IPS DF 6.9 (cell line): ENCODE results near the gene CALCOCO1.

Experiments used
- DNase-seq: peaks from one replicate; pipeline ENCODE4 v3.0.0-alpha.2; 2013; ENCODE audit warnings: low read depth, low spot score
- H3K27ac ChIP-seq: one replicate; pipeline ENCODE4 v1.5.1; 2013; ENCODE audit warnings: low read length, control low read depth
- H3K27me3 ChIP-seq: 2 replicates; pipeline ENCODE4 v1.6.1; 2013; ENCODE audit warnings: mild to moderate bottlenecking, low read length; ENCODE audit not compliant: control insufficient read depth, insufficient read depth
- H3K36me3 ChIP-seq: 2 replicates; pipeline ENCODE4 v1.6.1; 2013; ENCODE audit warnings: low read length; ENCODE audit not compliant: control insufficient read depth, insufficient read depth
- H3K4me1 ChIP-seq: 2 replicates; pipeline ENCODE4 v1.6.1; 2013; ENCODE audit warnings: low read length; ENCODE audit not compliant: control insufficient read depth, insufficient read depth
- H3K4me3 ChIP-seq: 2 replicates; pipeline ENCODE4 v1.5.1; 2013; ENCODE audit warnings: mild to moderate bottlenecking, low read length
- H3K9me3 ChIP-seq: 2 replicates; pipeline ENCODE4 v1.6.1; 2013; ENCODE audit warnings: low read length, inconsistent platforms; ENCODE audit not compliant: control insufficient read depth, insufficient read depth
- WGBS: extraction: QIAGEN DNeasy Blood & Tissue Kit; methylation state at CpG from one replicate; pipeline ENCODE4 v1.1.7; 2013; ENCODE audit warnings: mixed read lengths, missing lambda C conversion rate; ENCODE audit not compliant: insufficient read length, insufficient coverage; 5-methylcytosine and 5-hydroxymethylcytosine counted together

CALCOCO1 gene

GRCh38 chr12:53752192-53752601 lies 24.9 kb upstream of the CALCOCO1 start:
- peaks cover 12% of the 10 kb centered on the region; the same call in 1 of the 2 replicates for H3K4me1 ChIP-seq
- DNase-seq: no peak
- H3K9me3 ChIP-seq: no peaks in the 10 kb centered on the region
- peak overlapping the region; percentile 49; the same call in 1 of the 2 replicates for H3K4me3 ChIP-seq
- H3K27me3 ChIP-seq: peaks cover 67% of the 10 kb centered on the region
- H3K36me3 ChIP-seq: no peaks in the 10 kb centered on the region
- no CpG with 5 or more reads among the region's 13 CpGs for WGBS
- no peak overlapping the region for H3K27ac ChIP-seq

DNA sequence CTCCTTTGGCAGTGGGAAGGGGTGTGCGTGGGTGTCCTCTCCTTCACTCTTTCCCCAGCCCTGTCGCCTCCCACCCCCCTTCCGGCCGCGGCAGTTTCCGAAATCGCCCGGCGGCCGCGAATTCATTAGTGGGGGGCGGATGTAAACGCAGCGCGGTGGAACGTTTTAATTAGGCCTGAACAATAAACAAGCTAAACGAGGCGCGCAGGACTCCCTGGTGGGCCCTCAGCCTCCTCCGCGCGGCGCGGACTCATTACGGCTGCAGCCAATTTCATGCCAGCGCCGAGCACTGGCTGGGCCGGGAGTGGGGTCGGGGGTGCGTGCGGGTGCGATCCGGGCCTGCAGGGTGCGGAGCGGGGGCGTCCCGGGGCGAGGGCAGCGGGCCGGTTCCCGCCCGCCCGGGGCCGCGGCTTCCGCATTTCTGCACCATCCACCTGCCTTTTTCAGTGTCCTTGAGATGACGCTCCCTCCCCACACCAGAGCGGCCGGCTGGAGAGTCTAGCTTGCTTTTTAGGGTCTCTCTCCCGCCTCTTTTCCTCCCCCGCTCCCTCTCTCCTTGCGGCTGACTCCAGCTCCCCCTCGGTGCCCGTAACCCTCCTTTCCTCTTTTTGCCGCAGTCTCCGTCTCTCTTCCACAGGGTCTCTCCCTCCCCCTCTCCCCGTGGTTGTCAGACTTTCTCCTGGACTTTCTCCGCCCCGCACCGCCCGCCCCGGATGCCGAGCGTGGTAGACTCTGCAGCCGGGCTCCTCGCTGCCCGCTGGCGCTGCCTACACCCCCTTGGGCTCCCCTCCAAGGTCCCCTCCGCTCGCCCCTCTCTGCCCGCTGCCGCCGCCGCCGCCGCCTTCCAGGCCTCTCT lies 24.3 kb upstream of the CALCOCO1 start, which contains the start of gene CISTR:
Gene CISTR (minus strand): TSS at position 644 of the 856 bp plus-strand sequence.
- Histone ChIP-seq H3K27ac (no peak within 1 kb of the TSS), H3K9me3 (no peaks in the 10 kb centered on the region), H3K4me1 (peaks cover 12% of the 10 kb centered on the region; the same call in 1 of the 2 replicates), H3K36me3 (no peaks in the 10 kb centered on the region), H3K27me3 (peaks cover 69% of the 10 kb centered on the region), H3K4me3 (peak within 1 kb of the TSS; percentile 49; the same call in 1 of the 2 replicates)
- WGBS: no CpG with 5 or more reads among the region's 76 CpGs
- no peak for DNase-seq

DNA sequence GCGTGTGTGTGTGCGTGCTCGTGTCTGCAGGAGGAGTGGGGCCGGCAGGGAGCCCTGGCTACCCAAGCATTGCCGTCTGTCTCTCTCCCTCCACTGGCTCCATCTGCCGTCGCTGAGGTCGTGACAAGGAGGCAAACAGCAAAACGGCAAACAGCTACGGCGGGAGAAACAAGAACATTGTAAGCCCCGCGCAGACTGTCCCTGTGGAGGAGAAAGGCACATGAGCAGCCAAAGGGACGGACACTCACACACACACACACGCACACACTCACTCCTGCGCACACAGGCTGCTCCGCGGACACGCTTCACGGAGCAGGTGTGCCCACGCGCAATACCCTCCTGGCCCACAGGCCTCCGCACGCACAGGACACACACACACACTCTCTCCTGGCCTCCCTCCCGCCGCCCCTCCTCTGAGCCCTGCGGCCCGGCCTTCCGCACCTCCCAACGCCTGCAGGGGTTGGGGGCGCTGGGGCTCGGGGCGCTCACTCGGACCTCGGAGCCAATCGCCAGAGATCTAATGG lies 23.6 kb upstream of the CALCOCO1 start:
- H3K27ac ChIP-seq: no peak overlapping the region
- H3K27me3 ChIP-seq: peaks cover 70% of the 10 kb centered on the region
- H3K4me3 ChIP-seq: peak overlapping the region; percentile 49; the same call in 1 of the 2 replicates
- H3K9me3 ChIP-seq: no peaks in the 10 kb centered on the region
- H3K36me3 ChIP-seq: no peaks in the 10 kb centered on the region
- no CpG with 5 or more reads among the region's 36 CpGs for WGBS
- H3K4me1 ChIP-seq: peaks cover 9% of the 10 kb centered on the region; the same call in 1 of the 2 replicates
- DNase-seq: no peak

- Histone ChIP-seq H3K9me3 (no peaks in the 10 kb centered on the region), H3K27ac (no peak overlapping the region), H3K4me1 (peaks cover 8% of the 10 kb centered on the region; the same call in 1 of the 2 replicates), H3K36me3 (no peaks in the 10 kb centered on the region), H3K27me3 (peaks cover 70% of the 10 kb centered on the region), H3K4me3 (no peak overlapping the region)
- WGBS: no CpG with 5 or more reads among the region's 10 CpGs
- no peak for DNase-seq
These were observed 22.9 kb upstream of the CALCOCO1 start for GRCh38 chr12:53749986-53750811.

GRCh38 chr12:53748072-53748840 lies 21.0 kb upstream of the CALCOCO1 start:
- Histone ChIP-seq H3K27ac (no peak overlapping the region), H3K27me3 (peaks cover 57% of the 10 kb centered on the region), H3K4me3 (no peak overlapping the region), H3K9me3 (no peaks in the 10 kb centered on the region), H3K4me1 (peaks cover 6% of the 10 kb centered on the region; the same call in 1 of the 2 replicates), H3K36me3 (no peaks in the 10 kb centered on the region)
- no peak for DNase-seq
- no CpG with 5 or more reads among the region's 22 CpGs for WGBS

DNA sequence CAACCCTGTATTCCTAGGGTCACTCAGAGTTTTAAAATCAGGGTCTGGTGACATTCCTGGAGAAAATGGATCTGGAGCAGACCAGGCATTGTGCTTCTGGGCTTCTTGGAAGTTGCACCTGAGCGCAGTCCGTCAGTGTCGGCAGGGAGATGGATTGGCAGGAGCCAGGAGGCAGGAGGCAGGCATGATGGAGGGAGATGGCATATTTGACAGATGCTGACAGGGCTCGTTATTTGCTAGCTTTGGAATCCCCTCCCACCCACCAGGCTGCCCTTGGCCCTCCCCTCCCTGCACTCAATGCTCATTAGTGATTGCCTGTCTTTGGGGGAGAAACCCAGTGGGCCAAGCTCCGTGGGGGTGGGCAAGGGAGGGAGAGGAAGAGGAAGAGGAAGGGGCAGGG lies 19.8 kb upstream of the CALCOCO1 start:
- no peak overlapping the region for H3K4me3 ChIP-seq
- H3K27me3 ChIP-seq: peaks cover 45% of the 10 kb centered on the region
- H3K36me3 ChIP-seq: no peaks in the 10 kb centered on the region
- DNase-seq: no peak
- no peak overlapping the region for H3K27ac ChIP-seq
- peaks cover 6% of the 10 kb centered on the region; the same call in 1 of the 2 replicates for H3K4me1 ChIP-seq
- no CpG with 5 or more reads among the region's 5 CpGs for WGBS
- no peaks in the 10 kb centered on the region for H3K9me3 ChIP-seq

- H3K27me3 ChIP-seq: peaks cover 44% of the 10 kb centered on the region
- H3K4me3 ChIP-seq: no peak overlapping the region
- no CpG with 5 or more reads among the region's 20 CpGs for WGBS
- DNase-seq: no peak
- H3K27ac ChIP-seq: no peak overlapping the region
- H3K4me1 ChIP-seq: peaks cover 6% of the 10 kb centered on the region; the same call in 1 of the 2 replicates
- no peaks in the 10 kb centered on the region for H3K36me3 ChIP-seq
- H3K9me3 ChIP-seq: no peaks in the 10 kb centered on the region
These were observed 19.4 kb upstream of the CALCOCO1 start for GRCh38 chr12:53746592-53747092.

DNA sequence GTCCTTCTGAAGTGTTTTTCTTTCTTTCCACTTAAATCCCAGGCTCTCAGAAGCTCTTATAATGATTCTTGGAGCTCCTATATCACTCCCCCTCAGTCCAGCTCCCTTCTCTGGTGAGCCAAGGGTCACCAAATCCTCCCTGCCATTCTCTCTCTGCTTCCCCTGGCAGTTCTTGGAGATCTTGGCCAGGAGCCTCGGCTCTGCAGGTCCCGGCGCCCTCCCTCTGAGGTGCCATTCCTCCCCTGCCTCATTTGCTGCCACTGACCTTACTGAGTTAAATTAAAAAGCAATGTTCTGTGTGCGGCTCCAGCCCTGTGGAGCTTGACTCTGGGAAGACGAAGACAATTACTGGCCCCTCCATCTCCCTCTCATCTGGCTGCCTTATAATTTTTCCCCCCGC lies 17.5 kb upstream of the CALCOCO1 start:
- H3K4me1 ChIP-seq: 0 out of 2 replicates have a peak, but pooled peaks cover 4% of the 10 kb centered on the region
- no peaks in the 10 kb centered on the region for H3K9me3 ChIP-seq
- H3K4me3 ChIP-seq: no peak overlapping the region
- WGBS: no CpG with 5 or more reads among the region's 6 CpGs
- H3K27me3 ChIP-seq: peaks cover 39% of the 10 kb centered on the region
- no peak overlapping the region for H3K27ac ChIP-seq
- H3K36me3 ChIP-seq: no peaks in the 10 kb centered on the region
- no peak for DNase-seq

- H3K27me3 ChIP-seq: peaks cover 38% of the 10 kb centered on the region
- WGBS: no CpG with 5 or more reads among the region's 1 CpG
- H3K4me3 ChIP-seq: no peak overlapping the region
- H3K36me3 ChIP-seq: no peaks in the 10 kb centered on the region
- H3K27ac ChIP-seq: no peak overlapping the region
- no peak for DNase-seq
- H3K4me1 ChIP-seq: 0 out of 2 replicates have a peak, but pooled peaks cover 4% of the 10 kb centered on the region
- no peaks in the 10 kb centered on the region for H3K9me3 ChIP-seq
These were observed 16.8 kb upstream of the CALCOCO1 start for GRCh38 chr12:53744130-53744441.
